ENCODE data around the gene ZNF688.
"Not testable (repeated sequence)": the region's sequence is repeated elsewhere in the genome, so short reads cannot be mapped to it uniquely, and the experiment has no call there.

ZNF688 gene

GRCh38 chr16:30571445-30572322 lies at the start of gene ZNF688:
ZNF688 (minus strand) TSS chr16:30571714; CDS start chr16:30571629, 85 bp downstream.
- DNase-seq (ENCODE audit: low read depth): peak; percentile 94

- DNase-seq (ENCODE audit: low read depth): no peak
Observed at GRCh38 chr16:30620169-30620568, 48.7 kb upstream of the ZNF688 start.

- no peak for DNase-seq (ENCODE audit: low read depth)
Observed at GRCh38 chr16:30619638-30620037, 48.1 kb upstream of the ZNF688 start.

- DNase-seq (ENCODE audit: low read depth): no peak
Observed at GRCh38 chr16:30619202-30619601, 47.7 kb upstream of the ZNF688 start.

GRCh38 chr16:30615358-30616091 lies 44.0 kb upstream of the ZNF688 start:
- DNase-seq (ENCODE audit: low read depth): peak; percentile 29

GRCh38 chr16:30609926-30610839 lies 38.7 kb upstream of the ZNF688 start, which contains the start of gene ZNF689:
ZNF689 (minus strand) TSS chr16:30610389; CDS start chr16:30610041, 348 bp downstream.
- DNase-seq (ENCODE audit: low read depth): peak; percentile 88

- no peak for DNase-seq (ENCODE audit: low read depth)
Observed at GRCh38 chr16:30609002-30609925, 37.8 kb upstream of the ZNF688 start.

- no peak for DNase-seq (ENCODE audit: low read depth)
Observed at GRCh38 chr16:30606004-30606403, 34.5 kb upstream of the ZNF688 start.

- DNase-seq (ENCODE audit: low read depth): no peak
Observed at GRCh38 chr16:30605158-30605557, 33.6 kb upstream of the ZNF688 start.

GRCh38 chr16:30604316-30604947 lies 32.9 kb upstream of the ZNF688 start:
- no peak for DNase-seq (ENCODE audit: low read depth)

- DNase-seq (ENCODE audit: low read depth): no peak
Observed at GRCh38 chr16:30603945-30604315, 32.4 kb upstream of the ZNF688 start.

GRCh38 chr16:30602616-30603277 lies 31.2 kb upstream of the ZNF688 start:
- no peak for DNase-seq (ENCODE audit: low read depth)

GRCh38 chr16:30601966-30602365 lies 30.5 kb upstream of the ZNF688 start:
- no peak for DNase-seq (ENCODE audit: low read depth)

- no peak for DNase-seq (ENCODE audit: low read depth)
Observed at GRCh38 chr16:30600929-30601328, 29.4 kb upstream of the ZNF688 start.

- no peak for DNase-seq (ENCODE audit: low read depth)
Observed at GRCh38 chr16:30600215-30600614, 28.7 kb upstream of the ZNF688 start.

- DNase-seq (ENCODE audit: low read depth): no peak
Observed at GRCh38 chr16:30592871-30593270, 21.4 kb upstream of the ZNF688 start.

- not testable (repeated sequence) for DNase-seq (ENCODE audit: low read depth)
Observed at GRCh38 chr16:30590869-30591268, 19.4 kb upstream of the ZNF688 start.

- DNase-seq (ENCODE audit: low read depth): not testable (repeated sequence)
Observed at GRCh38 chr16:30589582-30589981, 18.1 kb upstream of the ZNF688 start.

- DNase-seq (ENCODE audit: low read depth): no peak
Observed at GRCh38 chr16:30588651-30589050, 17.1 kb upstream of the ZNF688 start.
